HS-27A (cell line): ENCODE measurements around the gene CADPS2.
"Not testable (repeated sequence)": the region's sequence is repeated elsewhere in the genome, so short reads cannot be mapped to it uniquely, and the experiment has no call there.

ENCODE experiments used
- DNase-seq: peaks from one replicate; pipeline ENCODE4 v3.0.0-alpha.2; 2012; ENCODE audit warnings: low read depth, missing footprints

Gene CADPS2

GRCh38 chr7:122674502-122674901, 211.8 kb downstream of the CADPS2 start:
- DNase-seq = no peak

GRCh38 chr7:122673951-122674350, 212.3 kb downstream of the CADPS2 start:
- DNase-seq = no peak

- DNase-seq = no peak
Measured at GRCh38 chr7:122672536-122672935, 213.7 kb downstream of the CADPS2 start.

GRCh38 chr7:122663733-122664132, 222.5 kb downstream of the CADPS2 start:
- no peak for DNase-seq

- DNase-seq = no peak
Measured at GRCh38 chr7:122658856-122659255, 227.4 kb downstream of the CADPS2 start.

- DNase-seq = no peak
Measured at GRCh38 chr7:122653685-122654084, 232.6 kb downstream of the CADPS2 start.

GRCh38 chr7:122652876-122653275, 233.4 kb downstream of the CADPS2 start:
- DNase-seq = no peak

- DNase-seq = no peak
Measured at GRCh38 chr7:122651451-122651850, 234.8 kb downstream of the CADPS2 start.

GRCh38 chr7:122643250-122643649, 243.0 kb downstream of the CADPS2 start:
- DNase-seq = no peak

- no peak for DNase-seq
Measured at GRCh38 chr7:122638459-122638858, 247.8 kb downstream of the CADPS2 start.

GRCh38 chr7:122637784-122638183, 248.5 kb downstream of the CADPS2 start:
- DNase-seq = no peak

- DNase-seq = not testable (repeated sequence)
Measured at GRCh38 chr7:122635481-122635880, 250.8 kb downstream of the CADPS2 start.

- DNase-seq = no peak
Measured at GRCh38 chr7:122633472-122633871, 252.8 kb downstream of the CADPS2 start.

- no peak for DNase-seq
Measured at GRCh38 chr7:122632238-122632637, 254.0 kb downstream of the CADPS2 start.

- no peak for DNase-seq
Measured at GRCh38 chr7:122629412-122629953, 256.8 kb downstream of the CADPS2 start.

- DNase-seq = no peak
Measured at GRCh38 chr7:122628651-122629411, 257.4 kb downstream of the CADPS2 start.

GRCh38 chr7:122626785-122627184, 259.5 kb downstream of the CADPS2 start:
- DNase-seq = no peak

GRCh38 chr7:122622682-122623081, 263.6 kb downstream of the CADPS2 start:
- DNase-seq = no peak

GRCh38 chr7:122619664-122620063, 266.6 kb downstream of the CADPS2 start:
- no peak for DNase-seq

- no peak for DNase-seq
Measured at GRCh38 chr7:122618585-122619189, 267.6 kb downstream of the CADPS2 start.

GRCh38 chr7:122616951-122617350, 269.3 kb downstream of the CADPS2 start:
- DNase-seq = no peak

- no peak for DNase-seq
Measured at GRCh38 chr7:122605929-122606328, 280.3 kb downstream of the CADPS2 start.

- DNase-seq = no peak
Measured at GRCh38 chr7:122604251-122604650, 282.0 kb downstream of the CADPS2 start.
